ENCODE data around the gene USP8.
"Not testable (repeated sequence)": the region's sequence is repeated elsewhere in the genome, so short reads cannot be mapped to it uniquely, and the experiment has no call there.

Gene USP8

GRCh38 chr15:50424066-50424890 lies at the start of gene USP8:
Gene USP8, plus strand, starts transcription at chr15:50424405. Its CDS starts 14,669 bp downstream, at chr15:50439074.
- peak; percentile 93 for DNase-seq

- DNase-seq = no peak
Measured at GRCh38 chr15:50377867-50378751, 46.1 kb upstream of the USP8 start.

- DNase-seq = no peak
Measured at GRCh38 chr15:50378776-50379175, 45.4 kb upstream of the USP8 start.

GRCh38 chr15:50379413-50379812 lies 44.8 kb upstream of the USP8 start:
- not testable (repeated sequence) for DNase-seq

- DNase-seq = no peak
Measured at GRCh38 chr15:50380089-50380488, 44.1 kb upstream of the USP8 start.

- DNase-seq = no peak
Measured at GRCh38 chr15:50381438-50381837, 42.8 kb upstream of the USP8 start.

GRCh38 chr15:50382408-50382807 lies 41.8 kb upstream of the USP8 start:
- not testable (repeated sequence) for DNase-seq

- no peak for DNase-seq
Measured at GRCh38 chr15:50390554-50391264, 33.5 kb upstream of the USP8 start.

GRCh38 chr15:50391561-50391960 lies 32.6 kb upstream of the USP8 start:
- DNase-seq = not testable (repeated sequence)

GRCh38 chr15:50411870-50412269 lies 12.3 kb upstream of the USP8 start:
- no peak for DNase-seq

- DNase-seq = no peak
Measured at GRCh38 chr15:50414624-50415023, 9.6 kb upstream of the USP8 start.

- DNase-seq = no peak
Measured at GRCh38 chr15:50415752-50416404, 8.3 kb upstream of the USP8 start.

- no peak for DNase-seq
Measured at GRCh38 chr15:50416890-50417289, 7.3 kb upstream of the USP8 start.

GRCh38 chr15:50418041-50418583 lies 6.1 kb upstream of the USP8 start:
- no peak for DNase-seq

- no peak for DNase-seq
Measured at GRCh38 chr15:50425219-50425618, 1.0 kb downstream of the USP8 start.

GRCh38 chr15:50425678-50426246 lies 1.6 kb downstream of the USP8 start:
- not testable (repeated sequence) for DNase-seq

- DNase-seq = no peak
Measured at GRCh38 chr15:50426428-50426827, 2.2 kb downstream of the USP8 start.

- no peak for DNase-seq
Measured at GRCh38 chr15:50431204-50431603, 7.0 kb downstream of the USP8 start.

GRCh38 chr15:50432230-50432629 lies 8.0 kb downstream of the USP8 start:
- DNase-seq = no peak

GRCh38 chr15:50435772-50436171 lies 11.6 kb downstream of the USP8 start:
- no peak for DNase-seq

GRCh38 chr15:50438251-50438650 lies 14.0 kb downstream of the USP8 start:
- DNase-seq = no peak

GRCh38 chr15:50440932-50441331 lies 16.7 kb downstream of the USP8 start:
- DNase-seq = no peak
